C4-2B (cell line): ENCODE results near the gene MAD2L1BP.

ENCODE experiments used
- H3K27ac ChIP-seq: fragments of 450-650 bp; 2 replicates; pipeline ENCODE4 v1.5.1; 2017
- CTCF ChIP-seq: fragments of 450-650 bp; conservative IDR thresholded peaks from 2 replicates; pipeline ENCODE4 v1.5.1; 2017; ENCODE audit warnings: mild to moderate bottlenecking
- ZFX ChIP-seq: fragments of 450-650 bp; IDR thresholded peaks from 2 replicates; pipeline ENCODE4 v1.6.1; 2017

MAD2L1BP gene

GRCh38 chr6:43621836-43622180 lies 13.8 kb upstream of the MAD2L1BP start:
- no peak overlapping the region for H3K27ac ChIP-seq
- TF ChIP-seq CTCF: no peak
- no peak for TF ChIP-seq ZFX

GRCh38 chr6:43622541-43622940 lies 13.1 kb upstream of the MAD2L1BP start:
- no peak overlapping the region for H3K27ac ChIP-seq
- no peak for TF ChIP-seq CTCF

- H3K27ac ChIP-seq: no peak overlapping the region
- TF ChIP-seq ZFX (no peak), CTCF (no peak)
Measured at GRCh38 chr6:43623880-43624785, 11.5 kb upstream of the MAD2L1BP start.

- no peak overlapping the region for H3K27ac ChIP-seq
- TF ChIP-seq CTCF (no peak), ZFX (no peak)
Measured at GRCh38 chr6:43624786-43625288, 10.8 kb upstream of the MAD2L1BP start.

- TF ChIP-seq CTCF (no peak), ZFX (no peak)
Measured at GRCh38 chr6:43625393-43625992, 10.1 kb upstream of the MAD2L1BP start.

GRCh38 chr6:43627008-43627825 lies 8.4 kb upstream of the MAD2L1BP start:
- H3K27ac ChIP-seq: peak overlapping the region; percentile 83; the same call in 1 of the 2 replicates
- TF ChIP-seq ZFX (no peak), CTCF (no peak)

More at GRCh38 chr6:43625393-43625992, 10.1 kb upstream of the MAD2L1BP start:
- H3K27ac ChIP-seq: no peak overlapping the region
